HL-60 (cell line): ENCODE results near the gene CNGB1.
"Not testable (repeated sequence)": the region's sequence is repeated elsewhere in the genome, so short reads cannot be mapped to it uniquely, and the experiment has no call there.

ENCODE experiments used
- CTCF ChIP-seq: IDR thresholded peaks from one replicate; pipeline ENCODE4 v1.5.1; 2011; ENCODE audit warnings: low read length, control low read depth, inconsistent platforms; ENCODE audit not compliant: insufficient read depth
- GABPA ChIP-seq: IDR thresholded peaks from 2 replicates; pipeline ENCODE4 v1.6.1; 2012; ENCODE audit warnings: low read depth
- POLR2AphosphoS5 ChIP-seq: IDR thresholded peaks from 2 replicates; pipeline ENCODE4 v1.6.1; 2012; ENCODE audit warnings: low read depth
- REST ChIP-seq: IDR thresholded peaks from 2 replicates; pipeline ENCODE4 v1.6.1; 2012; ENCODE audit warnings: low read depth; ENCODE audit not compliant: insufficient replicate concordance

GRCh38 chr16:57872764-57873163 is 98.2 kb downstream of the CNGB1 start:
- TF ChIP-seq CTCF, POLR2AphosphoS5, GABPA, REST: not testable (repeated sequence)
